Gastrocnemius medialis (tissue), 4 donors: ENCODE measurements around the gene KIF1A.
"Not testable (repeated sequence)": the region's sequence is repeated elsewhere in the genome, so short reads cannot be mapped to it uniquely, and the experiment has no call there.

Source experiments
- POLR2A ChIP-seq, 2 donors: fragments of 450-650 bp; IDR thresholded peaks; one replicate each; pipeline ENCODE4 v1.6.1; 2017; ENCODE audit warnings: antibody characterized with exemption in 2 of 2, mild to moderate bottlenecking in 2 of 2, moderate library complexity in 2 of 2
- TF ChIP-seq, protein P1 (sequence below), 5 experiments: fragments of 450-650 bp in 3 of 5; fragments of 200-600 bp in 2 of 5; sonication (generic) in 2 of 5; IDR thresholded peaks in 4 of 5; conservative IDR thresholded peaks in 1 of 5; 1 replicate in 4 of 5; 2 replicates in 1 of 5; pipeline ENCODE4 v1.5.1; 2016 to 2019; ENCODE audit warnings: antibody characterized with exemption in 5 of 5, mild to moderate bottlenecking in 3 of 5, moderate library complexity in 3 of 5

GRCh38 chr2:240674461-240675184, 145.4 kb downstream of the KIF1A start:
- TF ChIP-seq, protein P1, sequence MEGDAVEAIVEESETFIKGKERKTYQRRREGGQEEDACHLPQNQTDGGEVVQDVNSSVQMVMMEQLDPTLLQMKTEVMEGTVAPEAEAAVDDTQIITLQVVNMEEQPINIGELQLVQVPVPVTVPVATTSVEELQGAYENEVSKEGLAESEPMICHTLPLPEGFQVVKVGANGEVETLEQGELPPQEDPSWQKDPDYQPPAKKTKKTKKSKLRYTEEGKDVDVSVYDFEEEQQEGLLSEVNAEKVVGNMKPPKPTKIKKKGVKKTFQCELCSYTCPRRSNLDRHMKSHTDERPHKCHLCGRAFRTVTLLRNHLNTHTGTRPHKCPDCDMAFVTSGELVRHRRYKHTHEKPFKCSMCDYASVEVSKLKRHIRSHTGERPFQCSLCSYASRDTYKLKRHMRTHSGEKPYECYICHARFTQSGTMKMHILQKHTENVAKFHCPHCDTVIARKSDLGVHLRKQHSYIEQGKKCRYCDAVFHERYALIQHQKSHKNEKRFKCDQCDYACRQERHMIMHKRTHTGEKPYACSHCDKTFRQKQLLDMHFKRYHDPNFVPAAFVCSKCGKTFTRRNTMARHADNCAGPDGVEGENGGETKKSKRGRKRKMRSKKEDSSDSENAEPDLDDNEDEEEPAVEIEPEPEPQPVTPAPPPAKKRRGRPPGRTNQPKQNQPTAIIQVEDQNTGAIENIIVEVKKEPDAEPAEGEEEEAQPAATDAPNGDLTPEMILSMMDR (IDR thresholded peaks at IDR 0.05 in 4 of 5, conservative IDR thresholded peaks at IDR 0.05 in 1 of 5) = not testable (repeated sequence)
- not testable (repeated sequence) for TF ChIP-seq POLR2A (IDR thresholded peaks at IDR 0.05)
